Naive thymus-derived CD8-positive, alpha-beta T cell (primary cell): Measurements from ENCODE around the gene RAET1E. TPM values are rescaled to one million over a fixed set of nuclear protein-coding genes. Genes with fewer than 3 reads are reported as not detected.
"Not testable (repeated sequence)": the region's sequence is repeated elsewhere in the genome, so short reads cannot be mapped to it uniquely, and the experiment has no call there.

Experiments
- ATAC-seq, 2 donors: fragments of 150-1000 bp; cut with Tn5 transposase in 1 of 2; sonication (Bioruptor Pico), chemical (Tn5 transposase) in 1 of 2; 1 replicate in 1 of 2; 2 replicates in 1 of 2; pipeline ENCODE4 v1.10.0; 2021; ENCODE audit warnings: mild to moderate bottlenecking in 2 of 2, moderate library complexity in 2 of 2
- POLR2A ChIA-PET: fragments of 350-600 bp; sonication (Branson Sonifier 250); formaldehyde crosslinking; loops from one replicate; lab custom pipeline; 2021; ENCODE audit warnings: antibody characterized with exemption; lab: Charles Lee
- DNase-seq, 10 donors: peaks; one replicate each; pipeline versions ENCODE4 v3.0.0 to v3.0.0-alpha.2; 2020 to 2022
- H3K27ac Mint-ChIP-seq, 10 donors: one replicate each; pipeline ENCODE4 v1.8.0; 2020 to 2022; ENCODE audit warnings: mild to moderate bottlenecking in 10 of 10, mixed read lengths in 10 of 10, moderate library complexity in 4 of 10, inconsistent platforms in 1 of 10
- H3K27me3 Mint-ChIP-seq, 5 donors: one replicate each; pipeline ENCODE4 v1.8.0; 2021 to 2022; ENCODE audit warnings: mixed read lengths in 5 of 5
- H3K36me3 Mint-ChIP-seq, 3 donors: one replicate each; pipeline ENCODE4 v1.8.0; 2020 to 2022; ENCODE audit warnings: mixed read lengths in 3 of 3, mild to moderate bottlenecking in 2 of 3, inconsistent platforms in 1 of 3
- H3K4me1 Mint-ChIP-seq, 4 donors: one replicate each; pipeline ENCODE4 v1.8.0; 2021 to 2022; ENCODE audit warnings: mixed read lengths in 4 of 4
- H3K4me3 Mint-ChIP-seq, 10 donors: one replicate each; pipeline ENCODE4 v1.8.0; 2020 to 2022; ENCODE audit warnings: mild to moderate bottlenecking in 10 of 10, mixed read lengths in 10 of 10, moderate library complexity in 6 of 10, inconsistent platforms in 1 of 10
- H3K9me3 Mint-ChIP-seq, 9 donors: one replicate each; pipeline ENCODE4 v1.8.0; 2020 to 2022; ENCODE audit warnings: mixed read lengths in 9 of 9, mild to moderate bottlenecking in 3 of 9, inconsistent platforms in 1 of 9, moderate library complexity in 1 of 9
- polyA plus RNA-seq, 3 donors: library from polyadenylated mRNA; unstranded; fragments of 300-500 nt; fragmentation: Illumina TruSeq; gene quantifications; one replicate each; pipeline ENCODE4 v1.2.3, GENCODE V29; 2021
- total RNA-seq, 8 experiments: library from RNA in 2 of 8; stranded (reverse) in 2 of 8; gene quantifications; one replicate each; pipeline ENCODE4 v1.2.3 and lab custom pipeline; 2021 to 2026

RAET1E gene
- total and polyA plus RNA-seq, 5 experiments from 2014 or later: not detected

DNA sequence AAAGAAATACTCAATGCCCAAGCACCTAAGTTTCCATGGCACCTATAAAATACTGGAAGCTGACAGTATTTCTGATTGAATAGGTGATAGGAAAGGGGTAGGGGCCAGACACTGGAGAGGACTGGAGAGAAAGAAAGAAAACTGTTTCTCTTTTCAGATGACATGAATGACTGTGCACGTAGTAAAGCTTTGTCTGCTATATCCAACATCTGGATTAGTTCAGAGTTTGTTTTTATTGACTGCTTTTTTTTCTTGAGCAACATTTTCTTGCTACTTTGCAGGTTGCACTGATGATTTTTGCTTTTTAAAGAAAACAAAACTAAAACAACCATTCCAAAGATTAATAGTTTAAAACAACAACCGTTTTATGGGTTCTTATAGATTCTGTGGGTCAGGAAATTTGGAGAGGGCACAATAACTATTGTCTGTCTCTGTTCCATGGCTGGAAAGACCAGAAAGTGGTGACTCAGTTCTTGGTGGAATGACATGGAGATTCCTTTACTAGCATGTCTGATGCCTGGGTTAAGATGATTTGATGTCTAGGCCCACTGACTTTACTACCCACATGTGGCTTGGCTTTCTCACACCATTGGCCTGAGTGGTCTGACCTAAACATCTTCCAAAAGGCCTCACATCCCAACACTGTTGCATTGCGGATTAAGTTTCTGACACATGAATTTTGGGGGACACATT, 21.5 kb downstream of the RAET1E start:
- Mint-ChIP-seq H3K27me3 (peaks cover 27 to 67% (median 41%) of the 10 kb centered on the region in 5 donors), H3K4me1 (no peaks in the 10 kb centered on the region), H3K36me3 (peaks cover 0 to 5% (median 0%) of the 10 kb centered on the region in 3 donors), H3K9me3 (peaks cover 0 to 9% (median 0%) of the 10 kb centered on the region in 9 donors), H3K27ac (no peak overlapping the region), H3K4me3 (no peak overlapping the region)
- POLR2A ChIA-PET: no interaction called here
- no peak for ATAC-seq
- DNase-seq: no peak

DNA sequence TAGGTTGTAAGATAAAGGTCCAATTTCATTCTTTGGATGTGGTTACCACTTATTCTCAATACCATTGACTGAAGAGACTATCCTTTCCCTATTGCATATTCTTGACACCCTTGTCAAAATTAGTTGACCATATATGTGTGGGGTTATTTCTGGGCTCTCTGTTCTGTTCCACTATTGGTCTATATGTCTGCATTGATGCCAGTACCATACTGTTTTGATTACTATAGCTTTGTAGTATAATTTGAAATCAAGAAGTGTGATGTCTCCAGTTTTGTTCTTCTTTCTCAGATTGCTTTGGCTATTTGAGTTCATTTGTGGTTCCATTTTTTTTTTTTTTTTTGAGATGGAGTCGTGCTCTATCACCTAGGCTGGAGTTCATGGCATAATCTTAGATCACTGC, 25.7 kb downstream of the RAET1E start:
- H3K36me3 Mint-ChIP-seq: peaks cover 0 to 5% (median 0%) of the 10 kb centered on the region in 3 donors
- POLR2A ChIA-PET: no interaction called here
- ATAC-seq (no peak), DNase-seq (no peak)
- H3K27ac Mint-ChIP-seq: no peak overlapping the region
- H3K9me3 Mint-ChIP-seq: peaks cover 0 to 9% (median 3%) of the 10 kb centered on the region in 9 donors
- H3K4me3 Mint-ChIP-seq: no peak overlapping the region
- H3K27me3 Mint-ChIP-seq: peaks cover 7 to 45% (median 18%) of the 10 kb centered on the region in 5 donors
- no peaks in the 10 kb centered on the region for H3K4me1 Mint-ChIP-seq

DNA sequence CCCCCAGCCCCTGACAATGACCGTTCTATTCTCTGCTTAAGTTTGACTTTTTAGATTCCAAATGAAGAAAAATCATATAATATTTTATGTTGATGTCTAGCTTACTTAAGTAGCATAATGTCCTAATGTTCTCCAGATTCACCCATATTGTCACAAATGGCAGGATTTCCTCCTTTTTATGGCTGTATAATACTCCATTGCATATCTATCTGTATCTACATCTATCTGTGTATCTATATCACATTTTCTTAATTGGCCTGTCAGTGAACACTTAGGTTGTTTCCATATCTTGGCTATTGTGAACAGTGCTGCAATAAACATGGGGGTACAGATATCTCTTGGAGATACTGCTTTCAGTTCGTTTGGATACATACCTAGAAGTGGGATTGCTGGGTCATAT, 26.7 kb downstream of the RAET1E start:
- H3K4me3 Mint-ChIP-seq: no peak overlapping the region
- peaks cover 0 to 9% (median 3%) of the 10 kb centered on the region in 9 donors for H3K9me3 Mint-ChIP-seq
- no peaks in the 10 kb centered on the region for H3K4me1 Mint-ChIP-seq
- POLR2A ChIA-PET: no interaction called here
- peak overlapping the region in 1 of 10 donors; percentile 31 for H3K27ac Mint-ChIP-seq
- ATAC-seq (no peak), DNase-seq (no peak)
- peaks cover 3 to 35% (median 14%) of the 10 kb centered on the region in 5 donors for H3K27me3 Mint-ChIP-seq
- H3K36me3 Mint-ChIP-seq: peaks cover 0 to 5% (median 0%) of the 10 kb centered on the region in 3 donors

DNA sequence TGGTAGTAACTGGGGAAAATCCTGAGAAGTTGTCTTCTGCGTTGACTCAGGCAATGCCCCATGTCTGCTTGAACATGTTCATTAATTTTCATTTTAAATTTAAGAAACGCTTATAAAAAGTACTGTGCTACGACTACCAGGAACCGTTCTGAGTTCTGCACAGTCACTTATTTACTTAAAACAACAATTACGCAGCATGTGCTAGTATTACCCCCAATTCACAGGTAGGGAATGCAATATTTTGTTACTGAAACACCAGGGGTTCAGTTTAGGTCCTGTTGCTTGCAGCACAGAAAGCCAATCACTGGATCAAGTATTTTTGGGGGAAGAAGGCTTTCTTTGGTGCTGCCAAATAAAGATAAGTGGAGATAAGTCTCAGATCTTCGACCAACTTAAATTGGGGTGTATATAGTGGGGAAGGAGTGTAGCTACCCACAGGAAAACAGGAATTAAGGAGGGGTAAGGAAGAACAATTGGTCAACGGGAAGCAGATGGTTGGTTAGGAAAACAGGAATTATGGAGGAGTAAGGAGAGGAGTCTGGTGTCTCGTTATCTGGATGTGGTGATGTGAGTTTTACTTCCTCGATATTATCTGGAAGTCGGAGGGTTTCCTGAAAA, 28.5 kb downstream of the RAET1E start:
- no peak overlapping the region for H3K4me3 Mint-ChIP-seq
- peaks cover 0 to 26% (median 11%) of the 10 kb centered on the region in 5 donors for H3K27me3 Mint-ChIP-seq
- H3K4me1 Mint-ChIP-seq: peaks cover 0 to 6% (median 1%) of the 10 kb centered on the region in 4 donors
- DNase-seq (no peak), ATAC-seq (no peak)
- no peak overlapping the region for H3K27ac Mint-ChIP-seq
- H3K9me3 Mint-ChIP-seq: peaks cover 0 to 9% (median 3%) of the 10 kb centered on the region in 9 donors
- POLR2A ChIA-PET: no interaction called here
- H3K36me3 Mint-ChIP-seq: peaks cover 0 to 5% (median 0%) of the 10 kb centered on the region in 3 donors

DNA sequence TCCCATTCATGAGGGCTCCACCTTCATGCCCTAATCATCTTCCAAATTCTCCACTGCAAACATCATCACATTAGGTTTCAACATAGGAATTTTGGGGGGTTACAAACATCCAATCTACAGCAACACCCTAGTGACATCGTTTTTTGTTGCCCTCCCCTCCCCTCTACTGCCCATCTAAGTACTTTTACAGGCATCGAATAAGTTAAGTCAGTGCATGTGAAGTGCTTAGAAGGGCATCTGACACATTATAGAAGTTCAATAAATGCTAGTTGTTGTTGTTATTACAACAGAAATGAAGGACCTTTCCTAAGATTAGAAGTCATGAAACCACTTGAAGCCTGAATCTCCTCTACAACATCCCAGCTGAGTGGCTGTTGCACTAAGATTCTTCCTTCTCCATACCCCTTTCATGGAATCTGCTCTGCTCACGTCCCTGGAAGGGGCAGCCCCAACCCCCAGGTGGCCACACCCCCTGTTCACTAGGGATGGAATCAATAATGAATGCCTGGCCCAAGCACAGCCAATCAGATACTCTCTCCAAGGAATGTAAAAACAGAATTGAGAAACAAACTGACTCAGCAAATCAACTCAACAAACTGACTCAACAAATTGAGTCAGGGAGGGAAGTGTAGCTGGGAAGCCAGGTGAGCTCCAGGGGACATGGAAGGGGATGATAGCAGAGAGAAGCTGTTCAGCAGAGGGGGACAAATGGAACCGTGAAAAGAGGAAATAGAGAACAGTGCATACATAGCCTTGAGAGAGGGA, 29.9 kb downstream of the RAET1E start:
- ATAC-seq (no peak), DNase-seq (no peak)
- POLR2A ChIA-PET: no interaction called here
- Mint-ChIP-seq H3K27ac (no peak overlapping the region), H3K4me1 (peaks cover 0 to 6% (median 2%) of the 10 kb centered on the region in 4 donors), H3K4me3 (no peak overlapping the region), H3K9me3 (peaks cover 0 to 9% (median 0%) of the 10 kb centered on the region in 9 donors), H3K36me3 (no peaks in the 10 kb centered on the region), H3K27me3 (peaks cover under 1 to 15% (median 9%) of the 10 kb centered on the region in 5 donors)

DNA sequence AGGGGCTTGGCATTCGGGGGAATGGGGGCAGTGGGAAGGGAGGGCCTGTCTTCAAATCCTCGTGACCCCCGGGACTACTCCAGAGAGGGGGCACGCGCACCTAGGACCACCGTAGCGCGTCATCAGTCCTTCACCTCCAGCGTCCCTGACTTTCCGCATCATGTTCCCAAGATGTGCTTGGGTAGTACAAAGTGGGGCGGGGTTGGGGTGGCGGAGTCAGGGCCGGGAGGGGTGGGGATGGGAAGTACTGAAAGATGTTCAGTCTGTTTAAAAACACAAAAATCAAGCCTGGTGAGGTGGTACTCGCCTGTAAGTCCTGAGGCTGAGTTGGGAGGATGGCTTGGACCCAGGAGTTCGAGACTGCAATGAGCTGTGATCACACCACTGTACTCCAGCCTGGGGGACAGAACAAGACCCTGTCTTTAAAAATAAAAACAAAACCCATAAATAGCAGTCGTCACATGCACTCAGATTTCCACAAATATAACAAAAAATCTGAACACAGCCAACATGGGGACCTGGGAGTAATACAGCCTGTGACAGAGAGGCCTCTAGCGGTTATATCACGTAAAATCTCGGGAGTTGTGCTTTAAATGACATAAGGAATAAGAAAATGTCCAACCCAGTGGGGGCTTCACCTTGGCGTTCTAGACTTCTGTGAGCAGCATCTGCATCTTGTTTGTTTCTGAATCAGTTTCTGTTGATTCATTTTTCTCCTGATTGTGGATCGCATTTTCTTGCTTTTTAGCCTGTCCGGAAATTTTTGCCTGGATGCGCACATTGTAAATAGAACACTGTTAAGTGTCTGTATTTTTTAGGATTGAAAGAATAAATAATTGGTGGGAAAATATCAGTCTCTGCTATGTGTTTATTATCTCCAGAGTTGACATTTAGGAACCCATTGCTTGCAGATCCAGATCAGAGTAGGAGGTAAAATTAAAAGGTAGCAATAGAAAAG, 33.1 kb downstream of the RAET1E start:
- Mint-ChIP-seq H3K9me3 (peaks cover 0 to 2% (median 0%) of the 10 kb centered on the region in 9 donors), H3K36me3 (no peaks in the 10 kb centered on the region), H3K27ac (peak overlapping the region in 5 of 10 donors; percentile 19 to 69 (median 37)), H3K4me1 (peaks cover 0 to 14% (median 7%) of the 10 kb centered on the region in 4 donors), H3K27me3 (peaks cover 4 to 25% (median 16%) of the 10 kb centered on the region in 5 donors), H3K4me3 (peak overlapping the region; percentile 62 to 78 (median 71))
- peak; percentile 27 to 28 for ATAC-seq
- POLR2A ChIA-PET: no interaction called here
- peak in 7 of 10 donors; percentile 8 to 59 (median 38) for DNase-seq

DNA sequence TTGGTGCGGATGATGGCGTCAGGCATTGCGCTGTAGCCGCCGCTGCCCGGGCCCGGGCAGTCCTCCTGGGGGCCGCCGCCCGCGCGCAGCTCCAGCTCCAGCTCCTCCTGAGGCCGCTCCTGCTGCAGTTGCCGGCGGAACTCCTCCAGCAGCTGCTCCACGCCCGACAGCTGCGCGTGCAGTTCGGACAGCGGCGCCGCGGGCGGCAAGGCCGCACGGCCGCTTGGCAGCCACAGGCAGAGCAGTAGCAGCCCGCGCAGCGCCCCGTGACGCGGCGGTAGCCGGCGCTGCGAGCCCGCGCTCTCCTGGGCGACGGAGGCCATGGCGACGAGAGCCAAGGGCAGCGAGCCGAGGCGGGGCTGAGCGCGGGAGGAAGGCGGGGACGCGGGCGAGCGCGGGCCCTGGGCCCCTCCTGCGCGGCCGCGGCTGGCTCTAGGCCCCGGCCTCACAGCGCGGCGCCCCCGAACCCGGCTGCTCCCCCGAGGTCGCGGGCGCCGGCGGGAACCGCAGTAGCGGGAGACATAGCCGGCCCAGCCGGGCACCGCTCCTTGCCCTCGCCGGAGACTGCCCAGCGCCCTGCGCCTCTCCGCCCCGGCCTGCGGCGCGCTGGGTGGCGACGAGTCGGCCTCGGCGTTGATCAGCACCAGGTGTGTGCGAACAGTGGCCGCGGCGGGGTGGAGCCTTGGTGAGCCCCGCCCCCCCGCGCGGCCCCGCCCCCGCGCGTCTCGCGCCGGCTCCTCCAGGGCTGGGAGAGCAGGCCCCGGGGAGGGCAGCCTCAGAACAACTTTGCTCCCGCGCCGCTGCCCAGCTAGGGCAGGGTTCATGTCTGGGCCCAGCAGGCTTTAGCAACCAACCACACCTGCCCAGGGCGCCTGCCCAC, 34.0 kb downstream of the RAET1E start, which contains the start of gene LRP11:
TSS of gene LRP11 (minus strand) at position 662 of the 880 bp plus-strand sequence. CDS start at position 323, 339 bp downstream.
- Mint-ChIP-seq H3K27ac (peak within 1 kb of the TSS in 5 of 10 donors; percentile 19 to 69 (median 37)), H3K36me3 (no peaks in the 10 kb centered on the region), H3K4me1 (peaks cover 0 to 14% (median 7%) of the 10 kb centered on the region in 4 donors), H3K27me3 (peaks cover 0 to 34% (median 20%) of the 10 kb centered on the region in 5 donors), H3K4me3 (peak within 1 kb of the TSS; percentile 62 to 88 (median 74)), H3K9me3 (peaks cover 0 to 2% (median 0%) of the 10 kb centered on the region in 9 donors)
- POLR2A ChIA-PET: interaction anchor here (0.6 to 1.0 kb wide), 3 partner anchors 147 to 1003 kb away, joined by 3 to 7 read pairs (median 5); partner anchors contain the start of gene LATS1
- DNase-seq: peak; percentile 57 to 85 (median 81)
- ATAC-seq: peak; percentile 84 to 87

DNA sequence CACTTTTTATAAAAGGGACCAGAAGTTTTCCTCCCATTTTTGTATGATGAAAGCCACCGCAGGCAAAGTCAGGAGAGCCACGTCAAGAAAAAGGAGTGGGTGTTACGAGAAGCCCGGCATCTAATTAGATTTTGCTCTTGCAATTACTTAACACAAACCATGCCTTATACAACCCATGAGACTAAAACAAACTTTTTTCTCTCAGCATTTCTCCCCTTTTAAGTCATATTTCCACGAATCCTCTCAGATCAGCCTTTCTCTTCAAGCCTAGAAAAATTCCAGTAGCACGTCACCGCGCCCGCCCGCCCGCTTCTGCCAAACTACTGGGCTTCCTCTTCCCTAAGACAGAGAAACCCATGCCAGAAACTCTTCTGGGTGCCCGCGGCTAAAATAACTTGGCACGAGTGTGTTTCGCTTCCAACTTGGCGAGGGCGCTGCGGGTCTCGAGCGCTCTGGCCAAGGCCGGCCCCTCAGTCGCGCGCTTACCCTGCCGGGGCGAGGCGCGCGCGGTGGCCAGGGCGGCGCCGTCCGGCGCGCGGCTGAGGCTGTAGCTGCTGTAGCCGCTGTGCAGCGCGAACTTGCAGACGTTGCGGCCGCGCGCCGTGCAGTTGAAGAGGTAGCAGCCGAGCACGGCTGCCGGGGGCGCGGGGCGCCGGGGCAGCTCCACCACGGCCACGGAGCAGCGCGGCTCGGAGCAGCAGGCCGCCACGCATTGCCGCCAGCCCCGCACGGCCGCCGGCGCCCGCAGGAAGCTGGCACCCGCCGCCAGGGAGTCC, 34.8 kb downstream of the RAET1E start:
- POLR2A ChIA-PET: interaction anchor here (0.6 to 1.0 kb wide), 5 partner anchors 37 to 1004 kb away, joined by 3 to 7 read pairs (median 5); partner anchors contain the start of gene LATS1
- Mint-ChIP-seq H3K4me3 (peak overlapping the region; percentile 46 to 88 (median 77)), H3K27me3 (peaks cover 0 to 42% (median 21%) of the 10 kb centered on the region in 5 donors), H3K36me3 (no peaks in the 10 kb centered on the region), H3K9me3 (peaks cover 0 to 2% (median 0%) of the 10 kb centered on the region in 9 donors), H3K27ac (peak overlapping the region in 1 of 10 donors; percentile 4), H3K4me1 (peaks cover 0 to 14% (median 7%) of the 10 kb centered on the region in 4 donors)
- ATAC-seq: peak in 1 of 2 donors; percentile 10
- peak in 5 of 10 donors; percentile 3 to 24 (median 10) for DNase-seq

DNA sequence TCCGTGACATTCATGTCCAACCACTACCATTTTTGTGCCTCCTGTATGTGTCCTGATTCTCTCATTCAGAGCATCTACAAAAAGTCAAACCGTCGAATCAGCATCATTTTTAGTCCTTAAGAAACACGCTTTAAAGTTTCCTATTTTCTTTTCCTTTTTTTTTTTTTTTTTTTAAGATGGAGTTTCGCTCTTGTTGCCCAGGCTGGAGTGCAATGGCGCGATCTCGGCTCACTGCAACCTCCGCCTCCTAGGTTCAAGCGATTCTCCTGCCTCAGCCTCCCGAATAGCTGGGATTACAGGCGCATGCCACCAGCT, 35.5 kb downstream of the RAET1E start:
- POLR2A ChIA-PET, DNase-seq, H3K36me3 Mint-ChIP-seq, ATAC-seq, H3K27ac Mint-ChIP-seq, H3K9me3 Mint-ChIP-seq: not testable (repeated sequence)
- Mint-ChIP-seq H3K4me1 (peaks cover 0 to 14% (median 7%) of the 10 kb centered on the region in 4 donors), H3K4me3 (peak overlapping the region in 7 of 10 donors; percentile 13 to 88 (median 46)), H3K27me3 (peaks cover 0 to 46% (median 22%) of the 10 kb centered on the region in 5 donors)
